Subcutaneous adipose tissue (tissue), 4 donors: ENCODE measurements around the gene NFATC2. TPM values are rescaled to one million over a fixed set of nuclear protein-coding genes. Genes with fewer than 3 reads are reported as not detected.

Experiments
- total RNA-seq, 4 donors: library from RNA; depleted of rRNA; stranded (reverse); fragments of >200 nt; gene quantifications; one replicate each; pipeline ENCODE4 v1.1.0, GENCODE V29; 2016
- TF ChIP-seq, protein P1 (sequence below): fragments of 450-650 bp; IDR thresholded peaks from one replicate; pipeline ENCODE4 v1.5.1; 2016; ENCODE audit warnings: low read depth, mild to moderate bottlenecking, control low read depth, antibody characterized with exemption, moderate library complexity

NFATC2 gene
- total RNA-seq, 4 donors from 2014 or later = 2.3 to 7.5 (median 5.8) TPM

- TF ChIP-seq, protein P1, sequence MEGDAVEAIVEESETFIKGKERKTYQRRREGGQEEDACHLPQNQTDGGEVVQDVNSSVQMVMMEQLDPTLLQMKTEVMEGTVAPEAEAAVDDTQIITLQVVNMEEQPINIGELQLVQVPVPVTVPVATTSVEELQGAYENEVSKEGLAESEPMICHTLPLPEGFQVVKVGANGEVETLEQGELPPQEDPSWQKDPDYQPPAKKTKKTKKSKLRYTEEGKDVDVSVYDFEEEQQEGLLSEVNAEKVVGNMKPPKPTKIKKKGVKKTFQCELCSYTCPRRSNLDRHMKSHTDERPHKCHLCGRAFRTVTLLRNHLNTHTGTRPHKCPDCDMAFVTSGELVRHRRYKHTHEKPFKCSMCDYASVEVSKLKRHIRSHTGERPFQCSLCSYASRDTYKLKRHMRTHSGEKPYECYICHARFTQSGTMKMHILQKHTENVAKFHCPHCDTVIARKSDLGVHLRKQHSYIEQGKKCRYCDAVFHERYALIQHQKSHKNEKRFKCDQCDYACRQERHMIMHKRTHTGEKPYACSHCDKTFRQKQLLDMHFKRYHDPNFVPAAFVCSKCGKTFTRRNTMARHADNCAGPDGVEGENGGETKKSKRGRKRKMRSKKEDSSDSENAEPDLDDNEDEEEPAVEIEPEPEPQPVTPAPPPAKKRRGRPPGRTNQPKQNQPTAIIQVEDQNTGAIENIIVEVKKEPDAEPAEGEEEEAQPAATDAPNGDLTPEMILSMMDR = no peak
Observed at GRCh38 chr20:51497542-51498467, 44.7 kb downstream of the NFATC2 start.

GRCh38 chr20:51496964-51497363 is 45.6 kb downstream of the NFATC2 start:
- TF ChIP-seq, protein P1 = no peak

DNA sequence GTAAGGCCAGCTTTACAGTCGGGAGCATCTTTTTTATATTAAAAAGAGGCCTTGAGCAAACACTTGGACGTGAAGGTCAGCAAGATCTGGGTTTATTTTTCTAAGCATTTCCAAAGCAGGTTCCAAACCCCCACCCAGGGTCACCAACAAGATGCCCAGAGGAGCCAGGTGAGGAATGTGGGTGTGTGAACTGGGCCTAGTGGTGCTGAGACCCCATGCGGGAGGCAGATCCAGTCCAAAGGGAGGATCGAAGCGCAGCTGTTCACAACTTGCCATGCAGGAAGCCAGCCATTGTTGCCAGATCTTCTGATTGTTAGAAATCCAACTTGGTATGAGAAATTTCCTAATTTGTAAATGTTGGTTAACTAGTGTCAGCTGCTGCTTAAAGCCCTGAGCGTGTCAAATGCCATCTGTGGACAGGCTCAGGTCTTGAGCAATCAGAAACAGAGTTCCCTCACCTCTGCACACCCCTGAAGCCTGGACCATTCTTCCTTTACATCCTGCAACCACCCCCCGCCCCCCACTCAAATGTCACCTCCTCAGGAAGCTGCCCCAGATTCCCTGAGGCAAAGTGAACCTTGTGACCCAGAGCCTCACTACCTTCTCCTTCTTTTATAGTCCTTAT is 46.5 kb downstream of the NFATC2 start:
- TF ChIP-seq, protein P1 = no peak

DNA sequence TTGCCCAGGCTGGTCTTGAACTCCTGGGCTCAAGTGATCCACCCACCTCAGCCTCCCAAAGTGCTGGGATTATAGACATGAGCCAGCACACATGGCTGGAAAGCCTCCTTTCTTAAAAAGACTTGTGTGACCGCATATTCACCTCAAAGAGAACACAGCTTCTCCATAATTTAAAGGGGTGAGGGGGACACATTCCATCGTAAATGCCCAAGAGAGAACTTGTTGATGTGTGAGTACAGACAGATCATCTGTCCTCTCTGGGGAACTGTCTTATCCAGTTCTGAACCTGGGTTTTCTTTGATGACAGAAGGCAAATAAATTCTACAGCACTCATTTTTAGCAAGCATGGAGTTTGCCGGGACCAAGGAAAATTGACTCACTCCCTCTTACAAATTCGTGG is 47.2 kb downstream of the NFATC2 start:
- TF ChIP-seq, protein P1 = no peak

GRCh38 chr20:51494241-51495110 is 48.0 kb downstream of the NFATC2 start:
- TF ChIP-seq, protein P1 = no peak

DNA sequence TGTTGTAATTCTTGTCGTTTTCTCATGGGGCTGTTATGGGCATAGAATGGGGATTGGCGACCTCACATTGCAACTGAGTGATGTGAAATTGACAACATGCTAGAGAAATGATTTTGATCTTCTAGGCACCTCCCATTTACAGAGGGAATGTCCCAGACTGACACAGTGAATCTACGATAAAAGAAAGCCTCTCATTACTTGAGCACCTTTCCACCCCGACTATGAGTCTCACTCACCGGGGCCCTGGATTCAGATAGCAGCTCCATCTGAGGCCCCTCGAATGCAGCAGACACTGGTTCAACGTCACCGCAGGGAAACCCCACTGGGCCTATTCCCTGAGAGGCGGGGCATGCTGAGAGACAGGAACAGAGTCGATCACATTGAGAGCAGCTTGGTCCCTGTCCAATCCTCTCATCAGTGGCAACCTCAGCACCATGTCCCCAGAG is 49.1 kb downstream of the NFATC2 start:
- TF ChIP-seq, protein P1 = no peak
